Measurements from ENCODE around the gene GNA14. TPM values are rescaled to one million over a fixed set of nuclear protein-coding genes. Genes with fewer than 3 reads are reported as not detected.

The GNA14 gene
- total and polyA plus RNA-seq, 2 experiments from 2014 or later, result 3.9 to 10.5 TPM

DNA sequence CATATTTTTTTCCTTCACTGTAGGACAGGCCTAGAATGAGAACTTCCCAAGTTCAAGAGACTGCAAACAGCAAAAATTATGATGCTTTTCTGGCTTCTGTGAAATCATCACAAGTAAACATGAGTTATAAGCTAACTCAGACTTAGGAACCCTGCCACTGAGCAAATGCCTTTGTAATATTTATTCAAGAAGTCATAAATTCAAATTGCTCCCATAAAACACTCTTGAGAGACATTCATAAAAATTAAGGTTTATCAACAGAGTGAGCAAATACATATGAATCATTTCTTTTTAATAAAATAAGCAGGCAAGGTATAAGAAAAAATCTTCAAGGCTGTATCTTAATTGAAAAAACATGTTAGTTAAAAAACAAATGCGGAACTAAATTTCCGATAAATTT lies 124.2 kb downstream of the GNA14 start:
- no peak overlapping the region for H3K4me3 Mint-ChIP-seq
- H2AFZ ChIP-seq, result no peak overlapping the region
- no peak overlapping the region for H3K4me2 ChIP-seq
- H3K9me3 Mint-ChIP-seq, result peaks cover 2% of the 10 kb centered on the region; the same call in 2 of the 3 replicates
- H3K36me3 Mint-ChIP-seq (ENCODE audit: low read depth), result peaks cover 18% of the 10 kb centered on the region
- peaks cover 4% of the 10 kb centered on the region for H3K27me3 Mint-ChIP-seq (ENCODE audit: insufficient read depth, low read depth, poor library complexity)
- TF ChIP-seq JUNB (IDR thresholded peaks at IDR 0.05; ENCODE audit: unreplicated experiment) (no peak), POLR2AphosphoS5 (IDR thresholded peaks at IDR 0.05; ENCODE audit: low read depth) (no peak), ZNF114 (CRISPR knock-in tag; IDR thresholded peaks at IDR 0.05) (no peak), CREB1 (CRISPR knock-in tag; IDR thresholded peaks at IDR 0.05; ENCODE audit: low read depth) (no peak), ZNF331 (CRISPR knock-in tag; IDR thresholded peaks at IDR 0.05; ENCODE audit: low read depth) (no peak), STAT1 (IDR thresholded peaks at IDR 0.05; ENCODE audit: unreplicated experiment) (no peak), EZH2 (IDR thresholded peaks at IDR 0.05; ENCODE audit: low read depth, unreplicated experiment) (no peak), EZH2phosphoT487 (IDR thresholded peaks at IDR 0.05; ENCODE audit: unreplicated experiment) (no peak), NANOG (IDR thresholded peaks at IDR 0.05; ENCODE audit: borderline replicate concordance) (no peak)
- TF ChIP-seq, protein P1, sequence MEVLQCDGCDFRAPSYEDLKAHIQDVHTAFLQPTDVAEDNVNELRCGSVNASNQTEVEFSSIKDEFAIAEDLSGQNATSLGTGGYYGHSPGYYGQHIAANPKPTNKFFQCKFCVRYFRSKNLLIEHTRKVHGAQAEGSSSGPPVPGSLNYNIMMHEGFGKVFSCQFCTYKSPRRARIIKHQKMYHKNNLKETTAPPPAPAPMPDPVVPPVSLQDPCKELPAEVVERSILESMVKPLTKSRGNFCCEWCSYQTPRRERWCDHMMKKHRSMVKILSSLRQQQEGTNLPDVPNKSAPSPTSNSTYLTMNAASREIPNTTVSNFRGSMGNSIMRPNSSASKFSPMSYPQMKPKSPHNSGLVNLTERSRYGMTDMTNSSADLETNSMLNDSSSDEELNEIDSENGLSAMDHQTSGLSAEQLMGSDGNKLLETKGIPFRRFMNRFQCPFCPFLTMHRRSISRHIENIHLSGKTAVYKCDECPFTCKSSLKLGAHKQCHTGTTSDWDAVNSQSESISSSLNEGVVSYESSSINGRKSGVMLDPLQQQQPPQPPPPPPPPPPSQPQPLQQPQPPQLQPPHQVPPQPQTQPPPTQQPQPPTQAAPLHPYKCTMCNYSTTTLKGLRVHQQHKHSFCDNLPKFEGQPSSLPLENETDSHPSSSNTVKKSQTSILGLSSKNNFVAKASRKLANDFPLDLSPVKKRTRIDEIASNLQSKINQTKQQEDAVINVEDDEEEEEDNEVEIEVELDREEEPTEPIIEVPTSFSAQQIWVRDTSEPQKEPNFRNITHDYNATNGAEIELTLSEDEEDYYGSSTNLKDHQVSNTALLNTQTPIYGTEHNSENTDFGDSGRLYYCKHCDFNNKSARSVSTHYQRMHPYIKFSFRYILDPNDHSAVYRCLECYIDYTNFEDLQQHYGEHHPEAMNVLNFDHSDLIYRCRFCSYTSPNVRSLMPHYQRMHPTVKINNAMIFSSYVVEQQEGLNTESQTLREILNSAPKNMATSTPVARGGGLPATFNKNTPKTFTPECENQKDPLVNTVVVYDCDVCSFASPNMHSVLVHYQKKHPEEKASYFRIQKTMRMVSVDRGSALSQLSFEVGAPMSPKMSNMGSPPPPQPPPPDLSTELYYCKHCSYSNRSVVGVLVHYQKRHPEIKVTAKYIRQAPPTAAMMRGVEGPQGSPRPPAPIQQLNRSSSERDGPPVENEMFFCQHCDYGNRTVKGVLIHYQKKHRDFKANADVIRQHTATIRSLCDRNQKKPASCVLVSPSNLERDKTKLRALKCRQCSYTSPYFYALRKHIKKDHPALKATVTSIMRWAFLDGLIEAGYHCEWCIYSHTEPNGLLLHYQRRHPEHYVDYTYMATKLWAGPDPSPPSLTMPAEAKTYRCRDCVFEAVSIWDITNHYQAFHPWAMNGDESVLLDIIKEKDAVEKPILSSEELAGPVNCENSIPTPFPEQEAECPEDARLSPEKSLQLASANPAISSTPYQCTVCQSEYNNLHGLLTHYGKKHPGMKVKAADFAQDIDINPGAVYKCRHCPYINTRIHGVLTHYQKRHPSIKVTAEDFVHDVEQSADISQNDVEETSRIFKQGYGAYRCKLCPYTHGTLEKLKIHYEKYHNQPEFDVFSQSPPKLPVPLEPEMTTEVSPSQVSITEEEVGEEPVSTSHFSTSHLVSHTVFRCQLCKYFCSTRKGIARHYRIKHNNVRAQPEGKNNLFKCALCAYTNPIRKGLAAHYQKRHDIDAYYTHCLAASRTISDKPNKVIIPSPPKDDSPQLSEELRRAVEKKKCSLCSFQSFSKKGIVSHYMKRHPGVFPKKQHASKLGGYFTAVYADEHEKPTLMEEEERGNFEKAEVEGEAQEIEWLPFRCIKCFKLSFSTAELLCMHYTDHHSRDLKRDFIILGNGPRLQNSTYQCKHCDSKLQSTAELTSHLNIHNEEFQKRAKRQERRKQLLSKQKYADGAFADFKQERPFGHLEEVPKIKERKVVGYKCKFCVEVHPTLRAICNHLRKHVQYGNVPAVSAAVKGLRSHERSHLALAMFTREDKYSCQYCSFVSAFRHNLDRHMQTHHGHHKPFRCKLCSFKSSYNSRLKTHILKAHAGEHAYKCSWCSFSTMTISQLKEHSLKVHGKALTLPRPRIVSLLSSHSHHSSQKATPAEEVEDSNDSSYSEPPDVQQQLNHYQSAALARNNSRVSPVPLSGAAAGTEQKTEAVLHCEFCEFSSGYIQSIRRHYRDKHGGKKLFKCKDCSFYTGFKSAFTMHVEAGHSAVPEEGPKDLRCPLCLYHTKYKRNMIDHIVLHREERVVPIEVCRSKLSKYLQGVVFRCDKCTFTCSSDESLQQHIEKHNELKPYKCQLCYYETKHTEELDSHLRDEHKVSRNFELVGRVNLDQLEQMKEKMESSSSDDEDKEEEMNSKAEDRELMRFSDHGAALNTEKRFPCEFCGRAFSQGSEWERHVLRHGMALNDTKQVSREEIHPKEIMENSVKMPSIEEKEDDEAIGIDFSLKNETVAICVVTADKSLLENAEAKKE (CRISPR knock-in tag; IDR thresholded peaks at IDR 0.05), result no peak
- TF ChIP-seq, protein P2, sequence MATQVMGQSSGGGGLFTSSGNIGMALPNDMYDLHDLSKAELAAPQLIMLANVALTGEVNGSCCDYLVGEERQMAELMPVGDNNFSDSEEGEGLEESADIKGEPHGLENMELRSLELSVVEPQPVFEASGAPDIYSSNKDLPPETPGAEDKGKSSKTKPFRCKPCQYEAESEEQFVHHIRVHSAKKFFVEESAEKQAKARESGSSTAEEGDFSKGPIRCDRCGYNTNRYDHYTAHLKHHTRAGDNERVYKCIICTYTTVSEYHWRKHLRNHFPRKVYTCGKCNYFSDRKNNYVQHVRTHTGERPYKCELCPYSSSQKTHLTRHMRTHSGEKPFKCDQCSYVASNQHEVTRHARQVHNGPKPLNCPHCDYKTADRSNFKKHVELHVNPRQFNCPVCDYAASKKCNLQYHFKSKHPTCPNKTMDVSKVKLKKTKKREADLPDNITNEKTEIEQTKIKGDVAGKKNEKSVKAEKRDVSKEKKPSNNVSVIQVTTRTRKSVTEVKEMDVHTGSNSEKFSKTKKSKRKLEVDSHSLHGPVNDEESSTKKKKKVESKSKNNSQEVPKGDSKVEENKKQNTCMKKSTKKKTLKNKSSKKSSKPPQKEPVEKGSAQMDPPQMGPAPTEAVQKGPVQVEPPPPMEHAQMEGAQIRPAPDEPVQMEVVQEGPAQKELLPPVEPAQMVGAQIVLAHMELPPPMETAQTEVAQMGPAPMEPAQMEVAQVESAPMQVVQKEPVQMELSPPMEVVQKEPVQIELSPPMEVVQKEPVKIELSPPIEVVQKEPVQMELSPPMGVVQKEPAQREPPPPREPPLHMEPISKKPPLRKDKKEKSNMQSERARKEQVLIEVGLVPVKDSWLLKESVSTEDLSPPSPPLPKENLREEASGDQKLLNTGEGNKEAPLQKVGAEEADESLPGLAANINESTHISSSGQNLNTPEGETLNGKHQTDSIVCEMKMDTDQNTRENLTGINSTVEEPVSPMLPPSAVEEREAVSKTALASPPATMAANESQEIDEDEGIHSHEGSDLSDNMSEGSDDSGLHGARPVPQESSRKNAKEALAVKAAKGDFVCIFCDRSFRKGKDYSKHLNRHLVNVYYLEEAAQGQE (IDR thresholded peaks at IDR 0.05; ENCODE audit: unreplicated experiment), result no peak
- TF ChIP-seq, protein P3, sequence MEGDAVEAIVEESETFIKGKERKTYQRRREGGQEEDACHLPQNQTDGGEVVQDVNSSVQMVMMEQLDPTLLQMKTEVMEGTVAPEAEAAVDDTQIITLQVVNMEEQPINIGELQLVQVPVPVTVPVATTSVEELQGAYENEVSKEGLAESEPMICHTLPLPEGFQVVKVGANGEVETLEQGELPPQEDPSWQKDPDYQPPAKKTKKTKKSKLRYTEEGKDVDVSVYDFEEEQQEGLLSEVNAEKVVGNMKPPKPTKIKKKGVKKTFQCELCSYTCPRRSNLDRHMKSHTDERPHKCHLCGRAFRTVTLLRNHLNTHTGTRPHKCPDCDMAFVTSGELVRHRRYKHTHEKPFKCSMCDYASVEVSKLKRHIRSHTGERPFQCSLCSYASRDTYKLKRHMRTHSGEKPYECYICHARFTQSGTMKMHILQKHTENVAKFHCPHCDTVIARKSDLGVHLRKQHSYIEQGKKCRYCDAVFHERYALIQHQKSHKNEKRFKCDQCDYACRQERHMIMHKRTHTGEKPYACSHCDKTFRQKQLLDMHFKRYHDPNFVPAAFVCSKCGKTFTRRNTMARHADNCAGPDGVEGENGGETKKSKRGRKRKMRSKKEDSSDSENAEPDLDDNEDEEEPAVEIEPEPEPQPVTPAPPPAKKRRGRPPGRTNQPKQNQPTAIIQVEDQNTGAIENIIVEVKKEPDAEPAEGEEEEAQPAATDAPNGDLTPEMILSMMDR (conservative IDR thresholded peaks at IDR 0.05; ENCODE audit: low read depth in 2 of 2), result no peak
- TF ChIP-seq, protein P4, sequence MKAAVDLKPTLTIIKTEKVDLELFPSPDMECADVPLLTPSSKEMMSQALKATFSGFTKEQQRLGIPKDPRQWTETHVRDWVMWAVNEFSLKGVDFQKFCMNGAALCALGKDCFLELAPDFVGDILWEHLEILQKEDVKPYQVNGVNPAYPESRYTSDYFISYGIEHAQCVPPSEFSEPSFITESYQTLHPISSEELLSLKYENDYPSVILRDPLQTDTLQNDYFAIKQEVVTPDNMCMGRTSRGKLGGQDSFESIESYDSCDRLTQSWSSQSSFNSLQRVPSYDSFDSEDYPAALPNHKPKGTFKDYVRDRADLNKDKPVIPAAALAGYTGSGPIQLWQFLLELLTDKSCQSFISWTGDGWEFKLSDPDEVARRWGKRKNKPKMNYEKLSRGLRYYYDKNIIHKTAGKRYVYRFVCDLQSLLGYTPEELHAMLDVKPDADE (IDR thresholded peaks at IDR 0.05), result no peak
- no peak overlapping the region for H3K4me3 ChIP-seq
- no peaks in the 10 kb centered on the region for H3K27me3 ChIP-seq (ENCODE audit: insufficient read depth)
- no peak for DNase-seq (ENCODE audit: low spot score)
- H3F3A ChIP-seq (replicated peaks; ENCODE audit: low read depth), result no peaks in the 10 kb centered on the region
- no peaks in the 10 kb centered on the region; the same call in 1 of the 2 replicates for H3K4me1 ChIP-seq (ENCODE audit: insufficient read depth)
- no peaks in the 10 kb centered on the region for H3K36me3 ChIP-seq (ENCODE audit: insufficient read depth)
- H4K20me1 ChIP-seq (replicated peaks; ENCODE audit: insufficient read depth), result no peaks in the 10 kb centered on the region
- ATAC-seq, result no peak
- no peak overlapping the region for H3K27ac ChIP-seq (ENCODE audit: low read depth)
- no peak overlapping the region for H3K27ac Mint-ChIP-seq
- no peaks in the 10 kb centered on the region for H3K9me2 ChIP-seq (ENCODE audit: insufficient read depth)
- peaks cover 6% of the 10 kb centered on the region; the same call in 2 of the 3 replicates for H3K4me1 Mint-ChIP-seq
- H3K79me2 ChIP-seq (replicated peaks; ENCODE audit: insufficient read depth), result no peaks in the 10 kb centered on the region; the same call in 1 of the 2 replicates

Measured in GM23338 (cell line).